ENCODE data around the gene EDEM1. TPM values are rescaled to one million over a fixed set of nuclear protein-coding genes. Genes with fewer than 3 reads are reported as not detected.

EDEM1 gene

GRCh38 chr3:5262507-5262906 lies 75.0 kb downstream of the EDEM1 start:
- H3K9ac ChIP-seq (ENCODE audit: low read depth, low read length) = no peak overlapping the region
- no peaks in the 10 kb centered on the region for H3K9me3 ChIP-seq (replicated peaks; ENCODE audit: low read length)
- H3K4me2 ChIP-seq (ENCODE audit: low read length) = no peak overlapping the region
- H3K4me1 ChIP-seq (ENCODE audit: control insufficient read depth, insufficient read depth, low read length) = no peaks in the 10 kb centered on the region
- no peaks in the 10 kb centered on the region for H3K36me3 ChIP-seq (ENCODE audit: insufficient read depth, low read length)
- H3K27me3 ChIP-seq (ENCODE audit: control insufficient read depth, insufficient read depth, low read length) = no peaks in the 10 kb centered on the region
- H3K4me3 ChIP-seq (ENCODE audit: low read length) = no peak overlapping the region

GRCh38 chr3:5264093-5264600 lies 76.6 kb downstream of the EDEM1 start:
- H3K27me3 ChIP-seq (ENCODE audit: control insufficient read depth, insufficient read depth, low read length) = no peaks in the 10 kb centered on the region
- no peaks in the 10 kb centered on the region for H3K36me3 ChIP-seq (ENCODE audit: insufficient read depth, low read length)
- no peak overlapping the region for H3K9ac ChIP-seq (ENCODE audit: low read depth, low read length)
- H3K4me3 ChIP-seq (ENCODE audit: low read length) = no peak overlapping the region
- H3K9me3 ChIP-seq (replicated peaks; ENCODE audit: low read length) = no peaks in the 10 kb centered on the region
- no peaks in the 10 kb centered on the region for H3K4me1 ChIP-seq (ENCODE audit: control insufficient read depth, insufficient read depth, low read length)
- H3K4me2 ChIP-seq (ENCODE audit: low read length) = no peak overlapping the region

GRCh38 chr3:5264896-5265770 lies 77.6 kb downstream of the EDEM1 start:
- Histone ChIP-seq H3K4me3 (ENCODE audit: low read length) (no peak overlapping the region), H3K27me3 (ENCODE audit: control insufficient read depth, insufficient read depth, low read length) (no peaks in the 10 kb centered on the region), H3K9ac (ENCODE audit: low read depth, low read length) (no peak overlapping the region), H3K36me3 (ENCODE audit: insufficient read depth, low read length) (no peaks in the 10 kb centered on the region), H3K9me3 (replicated peaks; ENCODE audit: low read length) (no peaks in the 10 kb centered on the region), H3K4me1 (ENCODE audit: control insufficient read depth, insufficient read depth, low read length) (no peaks in the 10 kb centered on the region), H3K4me2 (ENCODE audit: low read length) (no peak overlapping the region)

- Histone ChIP-seq H3K4me3 (ENCODE audit: low read length) (no peak overlapping the region), H3K9ac (ENCODE audit: low read depth, low read length) (no peak overlapping the region), H3K9me3 (replicated peaks; ENCODE audit: low read length) (no peaks in the 10 kb centered on the region), H3K27me3 (ENCODE audit: control insufficient read depth, insufficient read depth, low read length) (no peaks in the 10 kb centered on the region), H3K36me3 (ENCODE audit: insufficient read depth, low read length) (no peaks in the 10 kb centered on the region), H3K4me1 (ENCODE audit: control insufficient read depth, insufficient read depth, low read length) (no peaks in the 10 kb centered on the region), H3K4me2 (ENCODE audit: low read length) (no peak overlapping the region)
Measured at GRCh38 chr3:5267252-5267651, 79.7 kb downstream of the EDEM1 start.

GRCh38 chr3:5267889-5268288 lies 80.4 kb downstream of the EDEM1 start:
- Histone ChIP-seq H3K9me3 (replicated peaks; ENCODE audit: low read length) (no peaks in the 10 kb centered on the region), H3K4me1 (ENCODE audit: control insufficient read depth, insufficient read depth, low read length) (no peaks in the 10 kb centered on the region), H3K4me3 (ENCODE audit: low read length) (no peak overlapping the region), H3K36me3 (ENCODE audit: insufficient read depth, low read length) (no peaks in the 10 kb centered on the region), H3K4me2 (ENCODE audit: low read length) (no peak overlapping the region), H3K27me3 (ENCODE audit: control insufficient read depth, insufficient read depth, low read length) (no peaks in the 10 kb centered on the region), H3K9ac (ENCODE audit: low read depth, low read length) (no peak overlapping the region)

Small RNAs within 50 kb of the gene (small RNA-seq; reads per million reads assigned to genes)
- gene MIR4790 (not detected), gene RN7SL553P (not detected)
